Fibroblast of the aortic adventitia (primary cell): Measurements from ENCODE around the gene TRIP6. TPM values are rescaled to one million over a fixed set of nuclear protein-coding genes. Genes with fewer than 3 reads are reported as not detected.

ENCODE experiments used
- DNase-seq: peaks from one replicate; pipeline ENCODE4 v3.0.0-alpha.2; 2010; ENCODE audit warnings: low read depth
- H3K4me3 ChIP-seq: 2 replicates; pipeline ENCODE4 v1.5.1; 2011; ENCODE audit warnings: low read depth, mild to moderate bottlenecking, control low read depth, low read length, moderate library complexity
- total RNA-seq: library from RNA; depleted of rRNA; stranded (reverse); fragments of >200 nt; gene quantifications from 2 replicates; pipeline ENCODE4 v1.2.3, GENCODE V29; 2012; ENCODE audit warnings: low replicate concordance
- TF ChIP-seq, protein P1 (sequence below): IDR thresholded peaks from 2 replicates; pipeline ENCODE4 v1.5.1; 2011; ENCODE audit warnings: mild to moderate bottlenecking, low read length, control low read depth, inconsistent platforms; ENCODE audit not compliant: insufficient read depth

Gene TRIP6
- total RNA-seq, 1 donor, result 71.4 TPM

DNA sequence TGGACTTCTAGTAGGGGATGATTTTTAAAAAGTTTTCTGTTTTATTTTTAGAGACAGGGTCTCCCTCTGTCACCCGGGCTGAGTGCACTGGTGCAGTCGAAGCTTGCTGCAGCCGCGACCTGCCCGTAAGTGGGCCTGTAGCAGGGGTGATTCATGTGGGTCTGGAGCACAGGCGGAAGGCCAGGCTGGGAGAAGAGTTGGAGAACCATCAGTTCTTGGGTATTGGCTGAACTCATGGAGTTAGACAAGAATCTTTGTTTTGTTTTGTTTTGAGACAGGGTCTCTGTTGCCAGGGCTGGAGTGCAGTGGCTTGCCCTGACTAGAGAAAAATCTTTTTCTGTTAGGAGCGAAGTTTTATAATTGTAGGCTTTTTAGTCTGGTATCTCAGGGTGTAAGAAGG lies 13.5 kb downstream of the TRIP6 start:
- TF ChIP-seq, protein P1, sequence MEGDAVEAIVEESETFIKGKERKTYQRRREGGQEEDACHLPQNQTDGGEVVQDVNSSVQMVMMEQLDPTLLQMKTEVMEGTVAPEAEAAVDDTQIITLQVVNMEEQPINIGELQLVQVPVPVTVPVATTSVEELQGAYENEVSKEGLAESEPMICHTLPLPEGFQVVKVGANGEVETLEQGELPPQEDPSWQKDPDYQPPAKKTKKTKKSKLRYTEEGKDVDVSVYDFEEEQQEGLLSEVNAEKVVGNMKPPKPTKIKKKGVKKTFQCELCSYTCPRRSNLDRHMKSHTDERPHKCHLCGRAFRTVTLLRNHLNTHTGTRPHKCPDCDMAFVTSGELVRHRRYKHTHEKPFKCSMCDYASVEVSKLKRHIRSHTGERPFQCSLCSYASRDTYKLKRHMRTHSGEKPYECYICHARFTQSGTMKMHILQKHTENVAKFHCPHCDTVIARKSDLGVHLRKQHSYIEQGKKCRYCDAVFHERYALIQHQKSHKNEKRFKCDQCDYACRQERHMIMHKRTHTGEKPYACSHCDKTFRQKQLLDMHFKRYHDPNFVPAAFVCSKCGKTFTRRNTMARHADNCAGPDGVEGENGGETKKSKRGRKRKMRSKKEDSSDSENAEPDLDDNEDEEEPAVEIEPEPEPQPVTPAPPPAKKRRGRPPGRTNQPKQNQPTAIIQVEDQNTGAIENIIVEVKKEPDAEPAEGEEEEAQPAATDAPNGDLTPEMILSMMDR, result no peak
- no peak for DNase-seq
- no peak overlapping the region for H3K4me3 ChIP-seq

DNA sequence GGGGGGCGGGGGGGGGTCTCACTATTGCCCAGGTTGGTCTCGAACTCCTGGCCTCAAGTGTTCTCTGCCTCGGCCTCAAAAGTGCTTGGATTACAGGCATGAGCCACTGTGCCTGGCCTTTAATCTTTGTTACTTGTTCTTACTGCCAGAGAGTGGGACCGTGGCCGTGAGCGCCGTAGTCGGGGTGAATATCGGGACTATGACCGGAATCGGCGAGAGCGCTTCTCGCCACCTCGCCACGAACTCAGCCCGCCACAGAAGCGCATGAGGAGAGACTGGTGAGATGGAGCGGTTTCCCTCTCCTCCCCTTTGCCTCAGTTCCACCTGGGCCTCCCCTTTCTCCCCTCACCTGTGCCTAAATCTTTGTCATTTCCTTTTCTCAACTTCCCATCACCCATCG lies 13.9 kb downstream of the TRIP6 start:
- DNase-seq, result no peak
- TF ChIP-seq, protein P1, result no peak
- no peak overlapping the region for H3K4me3 ChIP-seq

DNA sequence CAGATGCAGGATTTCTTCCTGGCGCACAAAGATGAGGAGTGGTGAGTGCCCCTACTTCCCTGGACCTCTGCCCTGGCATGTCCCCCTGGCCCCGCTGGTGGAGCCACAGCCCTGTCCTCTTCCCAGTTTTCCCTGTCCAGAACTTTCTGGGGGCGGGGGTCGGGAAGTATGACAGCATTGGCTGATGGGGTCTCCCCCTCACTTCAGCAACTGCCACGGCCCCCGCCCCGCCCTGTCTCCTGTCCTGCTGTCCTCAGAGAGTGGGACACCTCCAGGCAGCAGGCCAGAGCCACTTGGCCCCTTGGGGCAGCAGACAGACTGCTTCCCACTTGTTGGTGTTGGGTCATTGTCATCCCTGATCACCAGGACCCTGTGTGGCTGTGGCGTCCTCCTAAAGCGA lies 15.0 kb downstream of the TRIP6 start:
- no peak for DNase-seq
- no peak overlapping the region for H3K4me3 ChIP-seq
- TF ChIP-seq, protein P1, result no peak

DNA sequence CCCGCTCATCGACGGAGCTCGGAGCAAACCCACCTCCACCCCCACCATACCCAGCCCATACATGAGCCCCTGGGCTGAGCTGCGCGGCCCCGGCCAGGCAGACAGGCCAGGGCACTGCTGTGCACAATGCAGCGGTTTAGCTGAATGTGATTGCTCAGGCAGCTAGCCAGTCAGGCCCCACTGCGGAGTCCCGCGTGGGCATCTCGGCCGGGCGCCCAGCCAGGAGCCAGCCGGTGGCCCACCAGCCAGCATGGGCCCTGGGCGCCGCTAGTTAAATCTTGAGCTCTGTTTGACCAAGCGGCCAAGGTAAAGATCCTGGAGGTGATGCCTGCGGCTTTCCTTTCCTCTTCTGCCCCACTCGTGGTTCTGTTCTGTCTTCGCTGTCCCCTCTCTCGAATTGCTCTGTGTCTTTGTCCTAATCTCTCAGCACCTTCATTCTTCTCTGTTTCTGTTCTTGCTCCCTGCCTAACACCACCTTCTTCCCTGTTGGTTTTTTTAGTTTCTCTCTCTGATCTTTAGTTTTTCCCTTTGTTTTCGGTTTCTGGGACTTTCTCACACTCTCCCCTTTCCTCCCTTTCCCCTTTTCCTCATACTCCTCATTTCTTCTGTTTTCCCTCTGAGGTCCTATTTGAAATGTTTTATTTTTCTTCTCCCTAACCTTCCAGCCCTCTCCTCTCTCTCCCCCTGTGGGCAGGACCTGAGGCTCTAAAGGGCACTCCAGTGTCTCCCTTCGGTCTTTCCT lies 15.8 kb downstream of the TRIP6 start:
- DNase-seq, result no peak
- TF ChIP-seq, protein P1, result no peak
- H3K4me3 ChIP-seq, result no peak overlapping the region

DNA sequence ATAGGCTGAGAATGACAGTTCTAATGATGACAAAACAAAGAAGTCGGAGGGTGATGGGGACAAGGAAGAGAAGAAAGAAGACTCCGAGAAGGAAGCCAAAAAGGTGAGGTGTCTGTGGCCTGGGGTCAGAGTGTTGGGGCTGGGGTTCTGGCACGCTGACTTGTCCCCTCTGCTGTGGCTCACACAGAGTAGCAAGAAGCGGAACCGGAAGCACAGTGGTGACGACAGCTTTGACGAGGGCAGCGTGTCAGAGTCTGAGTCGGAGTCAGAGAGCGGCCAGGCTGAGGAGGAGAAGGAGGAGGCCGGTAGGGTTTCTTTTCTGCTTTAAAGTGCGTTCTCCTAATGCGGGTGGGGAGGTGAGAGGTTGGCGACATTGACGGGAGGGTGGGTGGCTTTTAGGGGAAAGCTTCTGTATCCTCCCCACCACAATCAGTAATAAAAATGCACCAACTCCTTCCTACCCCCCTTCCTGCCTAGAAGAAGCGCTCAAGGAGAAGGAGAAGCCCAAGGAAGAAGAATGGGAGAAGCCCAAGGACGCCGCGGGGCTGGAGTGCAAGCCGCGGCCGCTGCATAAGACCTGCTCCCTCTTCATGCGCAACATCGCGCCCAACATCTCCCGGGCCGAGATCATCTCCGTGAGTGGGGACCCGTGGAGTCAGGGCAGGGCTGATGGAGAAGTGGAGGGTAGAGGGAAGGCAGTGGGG lies 17.7 kb downstream of the TRIP6 start:
- H3K4me3 ChIP-seq, result no peak overlapping the region
- TF ChIP-seq, protein P1, result no peak
- DNase-seq, result no peak

DNA sequence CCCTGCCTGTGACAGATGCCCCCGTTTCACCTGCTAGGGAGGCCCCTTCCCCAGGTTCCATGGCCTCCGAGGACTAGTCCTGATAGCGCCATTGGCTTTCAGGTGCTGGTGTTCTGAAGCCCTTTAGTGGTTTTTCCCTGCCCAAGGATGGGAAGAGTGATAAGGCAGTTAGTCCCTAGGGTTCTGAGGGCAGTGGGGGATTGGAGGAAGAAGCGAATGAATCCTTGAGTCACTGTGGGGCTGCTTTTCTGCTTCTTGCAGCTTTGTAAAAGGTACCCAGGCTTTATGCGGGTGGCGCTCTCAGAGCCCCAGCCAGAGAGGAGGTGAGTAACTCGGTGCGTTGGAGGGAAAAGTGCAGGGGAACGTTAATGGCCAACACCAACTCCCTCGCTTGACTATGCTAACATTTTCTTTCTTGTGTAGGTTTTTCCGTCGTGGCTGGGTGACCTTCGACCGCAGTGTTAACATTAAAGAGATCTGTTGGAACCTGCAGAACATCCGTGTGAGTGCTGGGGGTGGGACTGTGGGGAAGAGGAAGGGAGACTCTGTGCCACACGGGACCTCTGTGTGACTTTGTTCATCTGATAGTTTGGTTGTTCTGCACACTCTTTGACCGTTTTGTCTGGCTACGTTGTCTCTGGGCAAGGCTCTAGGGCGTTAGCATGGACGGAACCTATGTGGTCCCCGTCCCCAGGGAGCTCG lies 18.4 kb downstream of the TRIP6 start:
- no peak for DNase-seq
- TF ChIP-seq, protein P1, result no peak
- no peak overlapping the region for H3K4me3 ChIP-seq
